HG03520 (cell line): ENCODE measurements around the gene USP16.
"Not testable (repeated sequence)": the region's sequence is repeated elsewhere in the genome, so short reads cannot be mapped to it uniquely, and the experiment has no call there.

ENCODE experiments used
- ATAC-seq: cut with Tn5 transposase; IDR thresholded peaks from one replicate; pipeline ENCODE4 v1.9.1; 2021; ENCODE audit warnings: mild to moderate bottlenecking, moderate library complexity; ENCODE audit not compliant: unreplicated experiment

Gene USP16

DNA sequence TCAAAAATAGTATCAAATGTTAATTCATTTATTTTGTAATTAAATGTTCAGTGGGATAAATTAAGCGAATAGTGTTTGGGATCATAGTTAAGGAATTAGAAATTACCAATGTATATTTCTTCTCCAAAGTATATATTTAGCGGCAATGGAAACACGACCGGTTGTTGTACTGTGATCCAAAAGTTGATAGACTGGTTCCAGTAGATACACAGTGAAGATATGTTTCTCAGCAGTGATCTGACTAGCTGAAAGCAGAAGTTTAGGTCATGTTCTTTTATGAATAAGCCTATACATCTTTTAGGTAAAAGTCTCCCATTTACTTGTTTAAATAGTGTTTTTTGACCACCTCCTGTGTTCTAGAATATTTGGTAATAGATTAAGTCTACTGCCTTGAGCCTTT lies 8.8 kb downstream of the USP16 start:
- no peak for ATAC-seq

GRCh38 chr21:29033871-29034270 lies 9.4 kb downstream of the USP16 start:
- no peak for ATAC-seq

- no peak for ATAC-seq
Observed at GRCh38 chr21:29034678-29035077, 10.2 kb downstream of the USP16 start.

DNA sequence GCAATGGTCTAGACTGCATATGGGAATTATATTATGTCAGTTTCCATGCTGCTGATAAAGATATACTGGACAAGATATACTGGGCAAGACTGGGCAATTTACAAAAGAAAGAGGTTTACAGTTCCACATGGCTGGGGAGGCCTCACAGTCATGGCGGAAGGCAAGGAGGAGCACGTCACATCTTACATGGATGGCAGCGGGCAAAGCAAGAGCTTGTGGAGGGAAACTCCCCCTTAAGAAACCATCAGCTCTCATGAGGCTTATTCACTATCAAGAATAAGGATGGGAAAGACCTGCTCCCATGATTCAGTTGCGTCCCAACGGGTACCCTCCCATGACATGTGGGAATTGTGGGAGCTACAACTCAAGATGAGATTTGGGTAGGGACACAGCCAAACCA lies 27.8 kb downstream of the USP16 start:
- no peak for ATAC-seq

GRCh38 chr21:29053011-29053553 lies 28.6 kb downstream of the USP16 start:
- ATAC-seq, result no peak

GRCh38 chr21:29053656-29054055 lies 29.2 kb downstream of the USP16 start:
- no peak for ATAC-seq

DNA sequence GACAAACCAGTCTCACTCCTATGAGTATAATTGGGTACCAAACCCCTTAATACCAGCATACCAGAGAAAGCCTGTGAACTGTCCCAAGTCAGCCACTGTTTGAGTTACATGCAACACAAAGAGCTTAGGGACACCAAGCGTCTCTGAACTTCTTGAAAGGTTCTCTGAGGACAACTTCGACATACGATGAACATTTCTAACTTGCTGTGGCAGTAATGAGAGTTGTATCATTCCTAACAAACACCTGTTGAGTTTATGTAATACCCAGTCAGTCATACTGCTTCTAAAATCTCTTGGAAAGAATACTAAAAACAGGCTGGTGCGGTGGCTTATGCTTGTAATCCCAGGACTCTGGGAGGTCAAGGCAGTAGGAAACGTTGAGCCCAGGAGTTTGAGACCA lies 30.6 kb downstream of the USP16 start:
- no peak for ATAC-seq

DNA sequence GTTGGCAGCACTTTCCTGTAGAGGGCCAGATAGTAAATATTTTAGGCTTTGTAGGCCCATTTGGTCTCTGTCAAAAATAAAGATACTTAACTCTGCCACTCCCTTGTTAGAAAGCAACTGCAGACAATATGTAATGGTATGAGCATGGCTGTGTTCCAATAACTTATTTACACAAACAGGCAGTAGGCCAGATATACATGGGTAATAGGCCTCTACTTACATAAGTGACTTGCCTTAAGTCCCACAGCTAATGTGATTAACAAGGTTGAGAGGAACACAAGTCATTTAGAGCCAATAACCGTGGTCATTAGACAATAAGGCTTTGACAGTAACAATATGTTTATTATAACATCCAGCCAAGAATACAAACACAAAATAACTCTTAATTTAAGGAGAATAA lies 31.5 kb downstream of the USP16 start:
- no peak for ATAC-seq

DNA sequence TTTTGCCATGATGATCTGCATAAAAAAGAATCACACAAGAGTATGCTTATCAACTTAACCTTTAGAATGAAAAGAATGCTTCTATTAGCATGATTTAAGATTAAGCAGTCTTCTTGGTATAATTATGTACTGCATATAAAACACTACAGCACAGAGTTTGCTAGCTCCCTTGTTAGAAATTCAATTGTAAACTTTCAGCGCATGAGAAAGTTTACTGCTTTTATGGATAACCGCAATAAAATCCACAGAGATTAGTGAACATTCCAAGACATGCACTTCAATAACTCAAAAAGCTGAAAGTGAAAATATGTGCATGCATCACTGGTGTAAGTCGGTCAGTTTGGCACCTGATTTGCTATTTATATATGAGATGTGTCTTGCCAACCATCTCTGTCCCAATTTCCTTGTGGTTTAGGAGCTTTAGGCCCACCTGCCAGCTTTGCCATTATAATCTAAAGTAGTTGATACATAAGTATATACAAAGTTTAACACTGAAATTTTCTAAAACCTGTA lies 32.1 kb downstream of the USP16 start:
- no peak for ATAC-seq

DNA sequence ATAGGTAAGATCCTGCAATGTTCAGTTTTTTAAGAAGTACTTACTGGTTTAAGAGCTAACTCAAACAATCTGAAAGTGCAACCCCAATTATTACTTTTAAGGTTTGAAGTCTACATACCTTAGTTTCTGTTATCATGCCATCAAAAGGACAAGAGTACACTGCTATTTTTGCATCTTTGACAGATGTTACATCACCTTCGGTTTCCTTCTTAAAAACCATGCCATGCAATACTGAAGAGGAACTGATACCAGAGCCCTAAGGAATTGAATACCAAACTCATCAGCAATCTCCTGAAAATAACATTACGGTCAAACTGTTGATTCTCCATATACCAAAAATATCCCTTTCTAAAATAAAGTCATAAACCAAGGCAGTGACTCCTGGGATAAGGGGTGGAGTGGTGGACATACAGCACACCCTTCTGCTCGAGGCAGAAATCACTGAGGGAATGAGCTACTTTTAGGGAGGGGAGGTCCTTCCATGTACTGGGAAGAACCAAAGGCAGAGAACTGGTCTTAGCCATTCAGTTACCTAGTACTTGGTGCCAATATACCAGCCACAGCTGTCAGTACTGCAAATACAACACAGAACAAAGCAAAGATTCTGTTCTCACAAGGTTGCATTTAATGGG lies 40.5 kb downstream of the USP16 start:
- peak; percentile 98 for ATAC-seq

GRCh38 chr21:29072873-29073221 lies 48.4 kb downstream of the USP16 start:
- ATAC-seq, result no peak

DNA sequence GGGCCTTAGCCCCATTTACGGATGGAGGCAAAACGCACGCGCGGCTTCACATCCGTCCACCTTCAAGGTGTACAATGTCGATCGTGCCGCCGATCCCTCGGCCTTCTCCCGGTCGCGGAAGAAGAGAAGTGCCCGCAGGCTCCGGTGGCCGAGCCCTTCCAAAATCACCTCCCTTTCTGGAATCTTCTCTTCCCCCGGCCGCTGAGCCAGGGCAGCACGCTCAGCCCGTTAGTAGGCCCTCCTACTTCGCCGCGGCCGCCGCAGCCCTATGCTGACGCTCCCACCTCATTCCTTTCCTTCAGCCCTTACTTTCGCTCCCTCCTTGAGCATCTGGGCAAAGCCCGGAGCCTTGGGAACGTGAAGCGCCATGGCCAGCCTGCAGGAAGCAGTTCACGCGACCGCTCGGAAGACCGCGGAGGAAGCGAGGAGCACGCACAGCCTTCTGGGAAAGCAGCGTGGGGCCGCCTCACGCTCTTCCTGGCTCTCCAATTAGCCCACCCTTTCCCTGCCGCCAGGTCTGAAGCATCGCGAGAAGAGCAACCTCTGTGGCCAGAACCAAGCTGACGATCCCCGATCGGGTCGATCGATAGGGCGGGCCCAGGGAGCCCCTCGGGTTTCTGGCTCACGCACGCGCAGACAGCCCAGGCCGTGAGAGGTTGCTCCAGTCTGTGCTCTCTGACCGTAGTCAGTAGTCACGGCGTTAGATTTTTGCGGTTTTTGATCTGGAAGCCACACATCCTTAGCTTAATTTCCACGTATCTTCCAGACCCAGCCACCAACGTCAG lies 48.9 kb downstream of the USP16 start, which contains the start of gene CCT8:
Gene CCT8, minus strand, starts transcription at position 427 of the 785 bp plus-strand sequence. Its CDS starts 58 bp downstream, at position 369.
- peak; percentile 84 for ATAC-seq

DNA sequence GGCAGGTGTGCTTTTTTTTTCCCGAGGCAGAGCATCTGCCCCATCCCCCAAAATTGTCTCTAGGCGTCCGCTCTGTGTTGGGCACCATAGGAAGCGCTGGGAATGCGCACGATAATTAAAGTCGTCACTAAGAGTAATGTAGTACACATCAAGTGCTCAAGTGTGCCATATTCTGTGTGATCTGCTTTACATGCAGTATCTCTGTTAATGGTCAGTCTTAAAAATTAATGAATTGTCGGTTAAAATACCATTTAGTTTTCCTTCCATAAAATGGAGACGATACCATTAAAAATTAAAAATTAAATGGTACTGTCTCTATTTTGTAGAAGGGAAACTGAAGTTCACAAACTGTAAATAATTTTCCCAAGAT lies 49.5 kb downstream of the USP16 start:
- peak; percentile 18 for ATAC-seq

DNA sequence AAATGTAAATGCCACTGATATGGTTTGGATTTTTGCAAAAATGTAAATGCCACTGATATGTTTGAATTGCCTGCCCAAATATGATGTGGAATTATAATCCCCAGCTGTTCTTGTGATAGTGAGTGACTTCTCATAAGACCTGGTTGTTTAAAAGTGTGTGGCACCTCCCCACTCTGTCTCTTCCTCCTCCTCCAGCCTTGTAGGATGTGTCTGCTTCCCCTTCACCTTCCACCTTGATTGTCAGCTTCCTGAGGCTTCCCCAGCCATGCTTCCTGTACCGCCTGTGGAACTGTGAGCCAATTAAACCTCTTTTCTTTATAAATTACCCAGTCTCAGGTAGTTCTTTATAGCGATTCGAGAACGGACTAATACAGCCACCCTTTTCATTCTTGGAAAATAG lies 50.3 kb downstream of the USP16 start:
- no peak for ATAC-seq

DNA sequence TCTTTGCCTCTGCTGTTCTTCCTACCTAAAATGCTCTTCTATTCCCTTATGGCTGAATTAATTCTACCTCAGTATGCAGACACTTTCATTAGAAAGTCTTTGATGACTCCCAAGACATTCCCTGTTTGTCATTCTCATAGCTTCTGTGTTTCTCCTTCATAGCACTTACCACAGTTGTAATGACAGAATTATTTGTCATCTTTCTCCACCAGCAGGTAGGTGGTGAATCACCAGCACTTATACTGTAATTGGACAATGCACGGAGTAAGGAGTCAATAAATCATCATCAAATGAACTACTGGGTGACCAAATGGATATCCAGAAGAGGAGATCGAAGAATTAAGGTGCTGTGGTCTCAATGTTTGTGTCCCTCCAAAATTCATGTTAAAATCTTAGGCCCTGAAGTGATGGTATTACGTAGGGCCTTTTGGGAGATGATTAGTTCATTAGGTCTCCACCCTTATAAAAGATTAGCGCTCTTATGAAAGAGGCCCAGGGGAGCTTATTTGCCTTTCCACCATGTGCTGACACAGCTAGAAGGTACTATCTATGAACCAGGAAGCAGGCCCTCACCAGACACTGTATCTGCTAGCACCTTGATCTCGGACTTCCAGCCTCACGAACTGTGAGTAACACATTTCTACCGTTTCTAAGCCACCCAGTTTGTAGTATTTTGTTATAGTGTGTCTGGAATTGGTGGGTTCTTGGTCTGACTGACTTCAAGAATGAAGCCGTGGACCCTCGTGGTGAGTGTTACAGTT lies 51.4 kb downstream of the USP16 start:
- no peak for ATAC-seq

- ATAC-seq, result not testable (repeated sequence)
Observed at GRCh38 chr21:29076731-29077640, 52.5 kb downstream of the USP16 start.

DNA sequence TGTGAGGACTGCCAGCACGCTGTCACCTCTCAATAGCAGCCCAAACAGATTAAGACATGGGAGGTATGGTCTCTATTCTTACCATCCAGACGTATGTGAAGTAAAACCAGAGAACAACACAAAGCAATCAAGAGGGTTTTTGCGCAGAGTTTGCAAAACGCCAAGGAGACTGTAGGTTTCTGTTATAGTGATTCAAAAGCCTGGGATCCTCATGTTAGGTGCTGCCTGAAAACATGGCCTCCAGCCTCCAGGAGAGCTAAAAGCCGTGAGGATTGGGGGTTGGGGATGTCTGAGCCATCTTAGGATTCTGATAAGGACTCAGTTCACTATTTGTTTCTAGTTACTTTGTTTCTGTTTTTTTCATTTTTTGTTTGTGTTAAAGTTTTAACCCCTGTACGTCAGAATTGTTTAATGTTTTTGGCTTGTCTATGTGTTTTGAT lies 53.2 kb downstream of the USP16 start:
- no peak for ATAC-seq

DNA sequence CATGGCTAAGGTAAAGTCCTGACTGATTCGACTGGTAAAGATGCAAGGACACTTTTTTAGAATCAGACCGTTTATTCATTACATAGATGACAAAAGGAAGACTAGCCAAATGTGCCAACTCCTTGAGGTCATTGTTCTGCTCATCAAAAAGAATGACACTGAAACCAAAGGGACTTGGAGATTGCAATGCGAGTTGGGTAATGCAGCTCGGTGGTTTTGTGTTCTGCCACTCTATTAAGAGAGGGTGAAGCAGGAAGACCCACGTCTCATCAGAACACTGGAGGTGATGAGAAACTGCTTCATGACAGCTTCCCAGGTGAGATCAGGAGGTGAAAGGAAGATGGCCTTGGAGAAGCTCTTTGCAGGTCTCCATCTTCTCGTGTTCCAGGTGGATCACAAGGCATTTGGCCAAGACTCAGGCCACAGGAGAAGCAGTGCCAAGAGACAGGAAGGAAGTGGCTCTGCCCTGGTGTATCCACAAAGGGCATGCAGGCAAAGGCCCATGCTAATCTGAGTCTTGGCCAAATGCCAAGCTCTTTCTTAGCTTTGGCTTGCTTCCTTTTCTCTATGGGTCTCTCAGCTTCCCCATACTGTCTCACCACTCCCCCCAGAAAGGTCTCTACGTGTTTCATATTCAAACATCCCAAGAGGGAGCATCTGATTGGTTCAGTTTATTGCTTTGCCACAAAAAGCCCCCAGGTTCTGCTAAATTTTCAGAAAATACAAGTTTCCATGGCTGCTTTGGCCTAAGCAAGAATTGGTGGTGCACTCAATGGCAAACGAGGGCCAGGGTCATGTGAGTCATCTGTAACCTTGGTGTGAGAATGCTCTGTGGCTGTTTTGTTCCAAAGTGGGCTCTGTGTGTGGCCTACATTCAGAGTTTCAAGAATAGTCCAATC lies 54.6 kb downstream of the USP16 start:
- peak; percentile 65 for ATAC-seq

GRCh38 chr21:29080454-29080941 lies 56.0 kb downstream of the USP16 start:
- no peak for ATAC-seq
